Measurements from ENCODE around the gene CEP128. TPM values are rescaled to one million over a fixed set of nuclear protein-coding genes. Genes with fewer than 3 reads are reported as not detected.

Gene CEP128
- polyA plus RNA-seq, 1 of the 3 experiments (the other 2 are of a cell fraction) = 1.2 TPM

DNA sequence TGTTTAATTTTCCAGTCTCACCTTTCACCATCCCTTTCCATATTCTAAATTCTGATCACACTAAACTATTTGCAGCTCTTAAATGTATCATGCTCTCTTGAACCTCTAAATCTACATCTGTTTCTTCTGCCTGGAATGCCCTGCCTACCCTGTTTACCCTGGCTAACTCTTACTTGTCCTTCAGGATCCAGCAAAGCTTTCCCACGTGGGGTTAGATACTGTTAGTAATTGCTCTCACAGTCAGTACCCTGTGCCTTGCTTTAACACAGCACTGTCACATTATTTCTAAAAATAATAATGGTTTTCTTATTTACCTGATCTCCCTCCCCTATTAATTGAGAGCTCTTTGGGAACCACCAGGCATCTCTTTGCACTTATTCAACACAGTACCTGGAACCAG, 333.0 kb downstream of the CEP128 start:
- CTCF ChIA-PET = interaction anchor here (1.4 kb wide), 1 partner anchor 22 kb away, joined by 3 read pairs; no protein-coding TSS in a partner anchor

GRCh38 chr14:80607430-80608190, 333.9 kb downstream of the CEP128 start:
- ChIA-PET CTCF (interaction anchor here (1.4 kb wide), 1 partner anchor 21 kb away, joined by 3 read pairs; no protein-coding TSS in a partner anchor), POLR2A (no interaction called here)
- Histone ChIP-seq H3K4me2 (no peak overlapping the region), H3K36me3 (replicated peaks in 1 of 2; ENCODE audit: control insufficient read depth in 1 of 2, insufficient read depth in 2 of 2, low read length in 1 of 2) (no peaks in the 10 kb centered on the region), H3K4me1 (ENCODE audit: control insufficient read depth in 1 of 2, insufficient read depth in 2 of 2, low read depth in 1 of 2, low read length in 1 of 2) (peaks cover 0 to 7% of the 10 kb centered on the region in 2 experiments; a peak in 2 of 4 replicates), H3K79me2 (ENCODE audit: insufficient read depth) (no peaks in the 10 kb centered on the region), H3K27ac (ENCODE audit: low read depth in 2 of 2, low read length in 1 of 2) (no peak overlapping the region), H3K4me3 (ENCODE audit: low read depth in 2 of 2, low read length in 1 of 2) (no peak overlapping the region), H3K9me3 (no peaks in the 10 kb centered on the region), H3F3A (replicated peaks; ENCODE audit: insufficient read depth) (no peaks in the 10 kb centered on the region), H3K9ac (no peak overlapping the region), H4K20me1 (ENCODE audit: insufficient read depth) (no peaks in the 10 kb centered on the region), H3K27me3 (ENCODE audit: insufficient read depth) (no peaks in the 10 kb centered on the region), H2AFZ (ENCODE audit: low read depth) (no peak overlapping the region), H3K9me2 (no peaks in the 10 kb centered on the region)
- 89% methylated on average over 5 of the region's 5 CpGs for WGBS (ENCODE audit: low lambda C conversion rate)
- TF ChIP-seq RCOR1 (IDR thresholded peaks at IDR 0.05; ENCODE audit: low read length) (no peak), NFIC (IDR thresholded peaks at IDR 0.05; ENCODE audit: borderline replicate concordance) (no peak), MXI1 (IDR thresholded peaks at IDR 0.05; ENCODE audit: low read depth, low read length) (no peak), EZH2phosphoT487 (IDR thresholded peaks at IDR 0.05; ENCODE audit: borderline replicate concordance, low read depth) (no peak), IRF3 (IDR thresholded peaks at IDR 0.05; ENCODE audit: low read depth, low read length) (no peak), TEAD4 (IDR thresholded peaks at IDR 0.05; ENCODE audit: borderline replicate concordance, insufficient read depth) (no peak), RXRA (IDR thresholded peaks at IDR 0.05; ENCODE audit: borderline replicate concordance, low read depth) (no peak), NRF1 (IDR thresholded peaks at IDR 0.05; ENCODE audit: low read depth, low read length) (no peak)
- TF ChIP-seq, protein P1, sequence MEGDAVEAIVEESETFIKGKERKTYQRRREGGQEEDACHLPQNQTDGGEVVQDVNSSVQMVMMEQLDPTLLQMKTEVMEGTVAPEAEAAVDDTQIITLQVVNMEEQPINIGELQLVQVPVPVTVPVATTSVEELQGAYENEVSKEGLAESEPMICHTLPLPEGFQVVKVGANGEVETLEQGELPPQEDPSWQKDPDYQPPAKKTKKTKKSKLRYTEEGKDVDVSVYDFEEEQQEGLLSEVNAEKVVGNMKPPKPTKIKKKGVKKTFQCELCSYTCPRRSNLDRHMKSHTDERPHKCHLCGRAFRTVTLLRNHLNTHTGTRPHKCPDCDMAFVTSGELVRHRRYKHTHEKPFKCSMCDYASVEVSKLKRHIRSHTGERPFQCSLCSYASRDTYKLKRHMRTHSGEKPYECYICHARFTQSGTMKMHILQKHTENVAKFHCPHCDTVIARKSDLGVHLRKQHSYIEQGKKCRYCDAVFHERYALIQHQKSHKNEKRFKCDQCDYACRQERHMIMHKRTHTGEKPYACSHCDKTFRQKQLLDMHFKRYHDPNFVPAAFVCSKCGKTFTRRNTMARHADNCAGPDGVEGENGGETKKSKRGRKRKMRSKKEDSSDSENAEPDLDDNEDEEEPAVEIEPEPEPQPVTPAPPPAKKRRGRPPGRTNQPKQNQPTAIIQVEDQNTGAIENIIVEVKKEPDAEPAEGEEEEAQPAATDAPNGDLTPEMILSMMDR (IDR thresholded peaks at IDR 0.05) = no peak
- no peak for DNase-seq

More for the DNA sequence above, 333.0 kb downstream of the CEP128 start:
- 81% methylated on average over 1 of the region's 1 CpG for WGBS (ENCODE audit: low lambda C conversion rate)
- H4K20me1 ChIP-seq (ENCODE audit: insufficient read depth) = no peaks in the 10 kb centered on the region
- no peak overlapping the region for H3K27ac ChIP-seq (ENCODE audit: low read depth in 2 of 2, low read length in 1 of 2)
- POLR2A ChIA-PET = no interaction called here
- no peaks in the 10 kb centered on the region for H3K36me3 ChIP-seq (replicated peaks in 1 of 2; ENCODE audit: control insufficient read depth in 1 of 2, insufficient read depth in 2 of 2, low read length in 1 of 2)
- no peaks in the 10 kb centered on the region for H3F3A ChIP-seq (replicated peaks; ENCODE audit: insufficient read depth)
- DNase-seq = no peak
- H3K9ac ChIP-seq = no peak overlapping the region
- H3K79me2 ChIP-seq (ENCODE audit: insufficient read depth) = no peaks in the 10 kb centered on the region
- H3K4me2 ChIP-seq = no peak overlapping the region
- TF ChIP-seq RFX5 (IDR thresholded peaks at IDR 0.05; ENCODE audit: low read length) (no peak), CHD2 (IDR thresholded peaks at IDR 0.05; ENCODE audit: low read length, partially characterized antibody) (no peak)
- no peaks in the 10 kb centered on the region for H3K27me3 ChIP-seq (ENCODE audit: insufficient read depth)
- no peaks in the 10 kb centered on the region for H3K9me2 ChIP-seq
- H3K4me1 ChIP-seq (ENCODE audit: control insufficient read depth in 1 of 2, insufficient read depth in 2 of 2, low read depth in 1 of 2, low read length in 1 of 2) = peaks cover 0 to 7% of the 10 kb centered on the region in 2 experiments; a peak in 2 of 4 replicates
- H3K9me3 ChIP-seq = no peaks in the 10 kb centered on the region
- H3K4me3 ChIP-seq (ENCODE audit: low read depth in 2 of 2, low read length in 1 of 2) = no peak overlapping the region
- H2AFZ ChIP-seq (ENCODE audit: low read depth) = no peak overlapping the region

Data from SK-N-SH (cell line).